HCT116 (cell line): ENCODE measurements around the gene CREB1.

Experiments used
- CTCF ChIP-seq, 3 experiments: fragments of 200-600 bp in 1 of 3; sonication (generic) in 1 of 3; IDR thresholded peaks in 2 of 3; conservative IDR thresholded peaks in 1 of 3; 2 replicates each; pipeline ENCODE4 v1.5.1; 2012 to 2017; ENCODE audit warnings: low read depth in 2 of 3, low read length in 2 of 3, antibody characterized with exemption in 1 of 3, borderline replicate concordance in 1 of 3, control low read depth in 1 of 3, mild to moderate bottlenecking in 1 of 3, mixed read lengths in 1 of 3, mixed run types in 1 of 3, moderate library complexity in 1 of 3; ENCODE audit not compliant: insufficient read depth in 1 of 3
- MAX ChIP-seq: IDR thresholded peaks from 2 replicates; pipeline ENCODE4 v1.6.1; 2012
- POLR2A ChIP-seq: IDR thresholded peaks from 2 replicates; pipeline ENCODE4 v1.7.0; 2011; ENCODE audit warnings: borderline replicate concordance; ENCODE audit not compliant: insufficient read depth, insufficient read length; ENCODE audit errors: extremely low read depth
- SRF ChIP-seq: IDR thresholded peaks from 2 replicates; pipeline ENCODE4 v1.6.1; 2012; ENCODE audit warnings: low read depth
- ZBTB33 ChIP-seq: IDR thresholded peaks from 2 replicates; pipeline ENCODE4 v1.6.1; 2011; ENCODE audit warnings: mild to moderate bottlenecking, low read length, moderate library complexity; ENCODE audit not compliant: insufficient replicate concordance; ENCODE audit errors: extremely low read depth
- ZNF274 ChIP-seq: fragments of 200-500 bp; sonication (Bioruptor generic); IDR thresholded peaks from 2 replicates; pipeline ENCODE4 v1.6.1; 2014; ENCODE audit warnings: mild to moderate bottlenecking, low read depth, low read length, inconsistent platforms

GRCh38 chr2:207614824-207615223 is 85.1 kb downstream of the CREB1 start:
- TF ChIP-seq ZBTB33, result no peak
- no peak for TF ChIP-seq CTCF (IDR thresholded peaks at IDR 0.05 in 2 of 3, conservative IDR thresholded peaks at IDR 0.05 in 1 of 3; ENCODE audit: borderline replicate concordance in 1 of 3, insufficient read depth in 1 of 3, low read depth in 2 of 3, low read length in 2 of 3)
- TF ChIP-seq MAX, result no peak
- TF ChIP-seq ZNF274, result no peak
- no peak for TF ChIP-seq POLR2A
- TF ChIP-seq SRF, result no peak
